KMS-11 (cell line): ENCODE measurements around the gene SETD7.

ENCODE experiments used
- H2AFZ ChIP-seq: fragments of 200-600 bp; sonication (generic); 2 replicates; pipeline ENCODE4 v1.6.1; 2016; ENCODE audit warnings: antibody characterized with exemption, mixed run types, low read depth
- H3K27ac ChIP-seq: fragments of 200-600 bp; sonication (generic); 2 replicates; pipeline ENCODE4 v1.6.1; 2016; ENCODE audit warnings: mild to moderate bottlenecking, mixed run types
- H3K27me3 ChIP-seq: fragments of 200-600 bp; sonication (generic); 2 replicates; pipeline ENCODE4 v1.6.1; 2017; ENCODE audit warnings: mild to moderate bottlenecking, low read depth, mixed run types, moderate library complexity; ENCODE audit not compliant: insufficient read depth
- H3K36me3 ChIP-seq: fragments of 200-600 bp; sonication (generic); 2 replicates; pipeline ENCODE4 v1.6.1; 2017; ENCODE audit warnings: mild to moderate bottlenecking, mixed run types; ENCODE audit not compliant: insufficient read depth
- H3K4me1 ChIP-seq: fragments of 200-600 bp; sonication (generic); 2 replicates; pipeline ENCODE4 v1.6.1; 2016; ENCODE audit warnings: mild to moderate bottlenecking, low read depth, mixed run types; ENCODE audit not compliant: poor library complexity, severe bottlenecking
- H3K4me2 ChIP-seq: fragments of 200-600 bp; sonication (generic); 2 replicates; pipeline ENCODE4 v1.7.0; 2016; ENCODE audit warnings: mild to moderate bottlenecking, mixed run types
- H3K4me3 ChIP-seq: fragments of 200-600 bp; sonication (generic); IDR thresholded peaks from 2 replicates; pipeline ENCODE4 v1.6.1; 2017; ENCODE audit warnings: low read depth, low read length, mixed read lengths; ENCODE audit not compliant: insufficient read depth
- H3K79me2 ChIP-seq: fragments of 200-600 bp; sonication (generic); 2 replicates; pipeline ENCODE4 v1.6.1; 2016; ENCODE audit warnings: low read depth, mixed run types; ENCODE audit not compliant: insufficient read depth
- H3K9ac ChIP-seq: fragments of 200-600 bp; sonication (generic); 2 replicates; pipeline ENCODE4 v1.6.1; 2016; ENCODE audit warnings: mild to moderate bottlenecking, mixed run types
- H4K20me1 ChIP-seq: fragments of 200-600 bp; sonication (generic); 2 replicates; pipeline ENCODE4 v1.6.1; 2016; ENCODE audit warnings: mild to moderate bottlenecking, mixed run types; ENCODE audit not compliant: insufficient read depth
- CTCF ChIP-seq: fragments of 200-600 bp; sonication (generic); conservative IDR thresholded peaks from 2 replicates; pipeline ENCODE4 v1.6.1; 2017; ENCODE audit warnings: low read depth, mild to moderate bottlenecking, antibody characterized with exemption, low read length, moderate library complexity, mixed read lengths

SETD7 gene

GRCh38 chr4:139574641-139575040, 18.6 kb upstream of the SETD7 start:
- no peak for TF ChIP-seq CTCF
- Histone ChIP-seq H3K27me3 (no peaks in the 10 kb centered on the region), H3K4me1 (no peaks in the 10 kb centered on the region), H2AFZ (no peak overlapping the region), H3K4me3 (no peak overlapping the region), H3K79me2 (no peaks in the 10 kb centered on the region), H3K4me2 (no peak overlapping the region), H3K27ac (no peak overlapping the region), H4K20me1 (no peaks in the 10 kb centered on the region), H3K36me3 (no peaks in the 10 kb centered on the region), H3K9ac (no peak overlapping the region)

- H3K27me3 ChIP-seq = no peaks in the 10 kb centered on the region
- H3K9ac ChIP-seq = no peak overlapping the region
- no peaks in the 10 kb centered on the region for H3K4me1 ChIP-seq
- no peak for TF ChIP-seq CTCF
- H3K27ac ChIP-seq = no peak overlapping the region
- H3K4me3 ChIP-seq = no peak overlapping the region
- no peaks in the 10 kb centered on the region for H3K36me3 ChIP-seq
- H2AFZ ChIP-seq = no peak overlapping the region
- no peak overlapping the region for H3K4me2 ChIP-seq
- H4K20me1 ChIP-seq = no peaks in the 10 kb centered on the region
- H3K79me2 ChIP-seq = no peaks in the 10 kb centered on the region
Measured at GRCh38 chr4:139568206-139568955, 12.4 kb upstream of the SETD7 start.

DNA sequence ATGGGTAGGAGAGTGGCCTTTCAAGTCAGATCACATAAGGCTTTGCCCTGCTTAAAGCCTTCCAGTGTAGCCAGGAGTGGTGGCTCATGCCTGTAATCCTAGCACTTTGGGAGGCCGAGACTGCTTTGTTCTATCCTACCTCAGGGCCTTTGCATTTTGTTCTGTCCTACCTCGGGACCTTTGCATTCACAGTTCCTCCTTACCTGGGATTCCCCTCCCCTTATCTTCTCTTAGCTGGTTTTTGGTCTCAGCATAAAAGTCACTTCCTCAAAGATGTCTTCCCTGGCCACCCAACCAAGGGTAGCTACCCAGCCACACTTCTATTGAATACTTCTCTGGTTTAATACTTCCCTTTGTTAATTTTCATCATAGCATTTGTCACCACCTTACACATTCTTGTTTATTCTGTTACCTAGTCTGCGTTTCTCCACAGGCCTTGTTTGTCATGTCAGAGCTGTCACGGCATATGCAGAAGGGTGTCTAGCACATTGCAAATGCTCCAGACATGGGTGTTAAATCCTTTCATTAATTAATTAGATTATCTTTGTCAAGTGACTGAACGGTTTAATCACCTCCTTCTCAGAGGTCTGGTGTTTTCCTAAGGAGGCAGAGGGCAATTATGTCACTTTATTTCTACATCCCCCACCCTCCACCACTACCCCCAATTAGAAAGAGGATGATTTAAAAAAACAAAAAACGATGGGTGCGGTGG, 11.3 kb upstream of the SETD7 start:
- H2AFZ ChIP-seq = no peak overlapping the region

GRCh38 chr4:139564502-139564901, 8.5 kb upstream of the SETD7 start:
- H3K4me2 ChIP-seq = no peak overlapping the region
- TF ChIP-seq CTCF = no peak; the same call in 1 of the 2 replicates
- no peak overlapping the region for H3K4me3 ChIP-seq
- no peaks in the 10 kb centered on the region for H3K36me3 ChIP-seq
- no peak overlapping the region for H3K9ac ChIP-seq
- H3K79me2 ChIP-seq = no peaks in the 10 kb centered on the region
- peaks cover 6% of the 10 kb centered on the region for H3K4me1 ChIP-seq
- H2AFZ ChIP-seq = no peak overlapping the region
- H3K27me3 ChIP-seq = no peaks in the 10 kb centered on the region
- no peaks in the 10 kb centered on the region for H4K20me1 ChIP-seq
- no peak overlapping the region for H3K27ac ChIP-seq

More for the DNA sequence above, 11.3 kb upstream of the SETD7 start:
- no peaks in the 10 kb centered on the region for H3K36me3 ChIP-seq
- H3K4me3 ChIP-seq = no peak overlapping the region
- no peaks in the 10 kb centered on the region for H3K27me3 ChIP-seq
- TF ChIP-seq CTCF = no peak
- no peak overlapping the region for H3K4me2 ChIP-seq
- no peak overlapping the region for H3K27ac ChIP-seq
- no peak overlapping the region for H3K9ac ChIP-seq
- H4K20me1 ChIP-seq = no peaks in the 10 kb centered on the region
- H3K4me1 ChIP-seq = no peaks in the 10 kb centered on the region
- no peaks in the 10 kb centered on the region for H3K79me2 ChIP-seq
